Testis (tissue), 2 donors: ENCODE data around the gene MTR.

Experiments
- CTCF ChIP-seq, 3 experiments: fragments of 450-650 bp in 2 of 3; fragments of 200-600 bp in 1 of 3; sonication (generic) in 1 of 3; IDR thresholded peaks; one replicate each; pipeline ENCODE4 v1.5.1; 2016 to 2019; ENCODE audit warnings: antibody characterized with exemption in 3 of 3, mild to moderate bottlenecking in 2 of 3, moderate library complexity in 1 of 3
- POLR2A ChIP-seq: fragments of 450-650 bp; IDR thresholded peaks from one replicate; pipeline ENCODE4 v1.6.1; 2017; ENCODE audit warnings: antibody characterized with exemption, mild to moderate bottlenecking, moderate library complexity

- TF ChIP-seq CTCF (IDR thresholded peaks at IDR 0.05), result no peak
- no peak for TF ChIP-seq POLR2A
Observed at GRCh38 chr1:236760986-236761385, 34.1 kb upstream of the MTR start.
